HG03575 (cell line): ENCODE data around the gene ID2.

Source experiments
- ATAC-seq: cut with Tn5 transposase; IDR thresholded peaks from one replicate; pipeline ENCODE4 v1.9.1; 2021; ENCODE audit not compliant: unreplicated experiment, insufficient number of reproducible peaks, low FRiP score; ENCODE audit errors: extremely low read depth

The ID2 gene

DNA sequence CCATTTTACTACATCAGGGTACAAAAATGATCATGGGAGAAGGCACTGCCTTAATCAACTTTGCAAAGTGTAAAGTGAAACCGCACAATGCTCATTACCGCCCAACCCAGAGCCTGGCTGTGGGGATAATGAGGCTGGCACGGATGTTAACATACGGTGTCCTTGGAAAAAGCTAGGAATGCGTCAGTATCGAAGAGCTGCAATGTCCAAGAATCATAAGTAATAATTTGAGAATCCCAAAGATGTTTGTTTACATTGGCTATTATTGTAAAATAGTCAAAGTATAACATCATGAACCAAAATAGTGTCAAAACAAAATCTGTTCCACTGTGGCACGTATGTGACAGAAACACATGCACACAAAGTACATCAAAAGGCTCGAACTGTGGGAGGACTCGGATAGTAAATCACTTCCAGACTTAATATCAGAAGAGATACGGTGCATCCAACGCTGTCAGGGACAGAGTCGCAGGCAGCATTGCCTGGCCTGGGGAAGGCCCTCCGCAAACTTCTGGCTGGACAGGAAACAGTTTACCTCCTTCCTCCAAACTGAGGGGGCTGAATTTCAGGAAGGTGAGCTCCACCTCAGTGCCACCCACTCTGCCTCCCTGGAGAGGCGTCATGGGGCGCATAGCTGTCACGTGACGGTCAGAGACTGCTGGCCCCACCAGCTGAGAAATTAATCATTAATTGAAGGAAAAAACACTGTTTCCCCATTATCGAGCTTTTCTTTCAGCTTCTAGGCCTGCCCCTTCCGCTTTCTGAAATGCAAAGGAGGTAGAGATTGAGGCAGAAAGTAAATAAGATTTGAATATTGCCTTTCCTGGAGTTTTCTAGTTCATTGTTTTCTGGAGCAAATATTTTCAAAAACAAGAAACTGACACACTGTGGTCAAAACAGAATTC is 1.8 kb upstream of the ID2 start:
- ATAC-seq, result no peak

DNA sequence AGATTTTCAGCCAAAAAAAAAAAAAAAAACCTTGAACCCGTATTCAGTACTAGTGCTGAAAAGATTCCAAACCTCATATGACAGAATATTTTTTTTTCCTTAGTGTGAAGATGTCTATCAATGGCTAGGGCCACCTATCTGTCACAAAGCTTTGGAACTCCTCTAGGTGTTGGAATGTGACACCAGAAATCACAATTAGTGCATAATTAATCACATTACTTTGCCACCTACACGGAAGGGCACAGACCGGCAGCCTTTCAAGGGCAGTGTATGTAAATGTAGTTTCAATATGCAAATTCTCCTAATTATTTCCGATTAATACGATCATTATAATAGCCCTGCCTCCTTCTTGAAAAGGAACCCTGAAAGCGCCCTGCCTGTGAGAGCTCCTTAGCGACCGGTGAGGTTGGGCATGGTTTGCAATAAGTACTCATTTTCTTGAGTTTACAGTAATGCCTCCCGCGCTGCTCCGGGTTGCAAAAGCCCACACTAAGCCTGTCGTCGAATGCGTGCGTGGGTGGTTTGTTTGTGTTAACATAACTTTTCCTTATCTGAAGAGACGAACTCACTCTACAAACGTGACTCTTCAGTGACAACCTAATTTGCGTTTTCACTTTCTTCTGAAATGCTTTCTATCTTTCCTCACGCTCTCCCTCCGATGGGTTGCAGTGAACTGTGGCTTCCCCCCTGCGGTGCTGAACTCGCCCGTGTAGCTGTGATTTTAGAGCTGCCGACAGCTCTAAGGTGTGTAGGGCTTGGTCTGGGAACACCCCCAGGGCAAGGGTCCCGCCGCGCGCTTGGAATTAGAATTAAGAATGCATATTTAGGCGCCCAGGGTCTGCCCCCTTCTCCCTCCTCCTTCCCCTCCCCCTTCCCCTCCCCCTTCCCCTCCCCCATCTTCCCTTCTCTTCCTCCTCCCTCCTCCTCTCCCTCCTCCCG is 765 bp upstream of the ID2 start:
- no peak for ATAC-seq

DNA sequence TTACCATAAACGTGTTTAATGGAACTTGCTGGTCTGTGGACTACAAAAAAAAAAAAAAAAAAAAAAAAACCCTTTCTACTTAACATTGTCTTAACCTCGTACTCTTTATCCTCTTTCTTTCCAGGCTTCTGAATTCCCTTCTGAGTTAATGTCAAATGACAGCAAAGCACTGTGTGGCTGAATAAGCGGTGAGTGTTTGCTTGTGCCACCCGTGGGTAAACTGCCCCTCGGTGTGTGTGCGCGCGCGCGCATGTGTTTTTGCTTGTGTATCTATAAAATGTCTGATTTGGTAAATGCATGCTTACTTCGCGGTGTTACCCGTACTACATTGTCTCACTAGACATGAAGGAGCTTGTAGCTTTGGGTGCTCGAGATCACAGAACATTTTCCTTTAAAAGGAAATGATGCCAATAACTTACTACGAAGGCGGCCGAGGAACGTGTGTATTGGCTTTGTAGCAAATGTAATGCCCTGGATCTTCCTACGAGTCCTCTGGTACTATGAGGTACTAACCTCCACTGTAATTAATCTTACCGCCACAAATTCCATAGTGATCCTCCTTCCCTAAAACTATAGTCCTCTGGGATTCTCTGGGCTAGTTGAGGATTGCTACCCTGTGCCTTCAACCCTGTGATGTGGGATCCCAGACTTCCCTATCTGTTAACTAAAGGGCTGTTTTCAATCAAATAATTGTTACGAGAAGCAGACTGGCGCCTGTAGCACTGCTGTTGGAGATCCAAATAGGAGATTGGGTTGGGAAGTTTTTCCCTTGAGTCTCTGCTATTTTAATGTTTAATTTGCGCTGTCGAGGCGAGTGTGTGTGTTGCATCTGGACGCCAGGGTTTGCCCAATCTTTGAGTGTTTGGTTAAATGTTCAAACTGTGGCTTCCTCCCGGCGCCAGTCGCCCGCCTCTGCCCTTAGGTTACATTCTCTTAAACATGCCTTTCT is 1.1 kb downstream of the ID2 start:
- ATAC-seq, result no peak

GRCh38 chr2:8684540-8684877 is 2.7 kb downstream of the ID2 start:
- ATAC-seq, result no peak

- ATAC-seq, result no peak
These were observed 3.2 kb downstream of the ID2 start for GRCh38 chr2:8684878-8685696.

DNA sequence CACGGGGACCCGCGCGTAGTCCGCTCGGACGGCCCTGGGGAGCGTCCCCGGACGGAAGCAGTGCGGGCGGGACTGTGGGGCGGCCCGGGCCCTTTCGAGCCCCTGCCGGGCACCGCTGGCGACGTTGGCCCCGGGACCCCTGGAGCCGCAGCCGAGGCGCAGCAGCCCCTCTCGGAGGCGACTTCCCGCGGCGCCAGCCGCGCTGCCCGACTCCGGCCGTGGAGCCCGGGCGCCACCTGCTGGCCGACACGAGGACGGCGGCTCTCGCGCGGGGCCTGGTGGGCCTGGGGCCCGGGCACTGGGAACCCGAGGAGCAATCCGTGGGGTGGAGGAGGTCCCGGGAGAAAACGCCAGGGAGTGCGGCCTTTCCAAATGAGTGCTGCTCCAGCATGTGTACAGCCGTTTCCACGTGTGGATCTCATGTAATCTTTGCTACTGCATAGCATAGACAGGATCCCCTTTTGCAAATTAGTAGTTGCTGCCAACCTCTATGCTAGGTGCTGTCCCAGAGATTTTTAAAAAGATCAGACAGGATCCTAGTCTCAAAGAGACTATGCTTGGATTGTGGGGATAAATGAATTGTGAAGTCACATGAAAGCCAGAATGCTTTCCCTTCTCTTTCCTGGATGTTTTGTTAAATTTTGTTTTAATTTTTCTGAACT is 4.0 kb downstream of the ID2 start:
- no peak for ATAC-seq

DNA sequence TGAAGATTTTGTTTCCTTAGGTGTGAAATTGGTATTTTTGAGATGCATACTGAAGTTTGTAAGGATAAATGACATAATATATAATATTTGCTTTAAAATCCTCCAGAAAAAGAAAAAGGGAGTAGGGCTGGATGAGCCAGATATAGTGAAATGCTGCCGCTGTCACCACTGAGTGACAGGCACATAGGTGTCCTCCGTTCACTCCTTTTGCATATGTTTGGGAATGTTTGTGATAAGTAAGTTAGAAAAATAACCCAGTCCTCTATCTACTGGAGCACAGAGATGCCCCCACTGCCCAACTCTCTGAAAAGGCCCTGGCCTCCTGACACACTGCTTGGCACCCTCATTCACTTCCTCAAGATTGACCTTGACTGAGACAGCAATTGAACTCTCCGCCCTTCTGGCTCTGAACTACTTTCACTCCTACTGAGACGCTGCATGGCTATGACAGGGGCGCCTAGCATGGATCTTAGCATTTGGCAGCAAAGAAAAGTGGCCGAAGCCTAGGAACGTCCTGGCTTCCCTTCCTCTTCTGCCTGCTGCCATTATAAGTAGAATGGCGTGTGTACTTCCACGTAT is 10.1 kb downstream of the ID2 start:
- ATAC-seq, result no peak

DNA sequence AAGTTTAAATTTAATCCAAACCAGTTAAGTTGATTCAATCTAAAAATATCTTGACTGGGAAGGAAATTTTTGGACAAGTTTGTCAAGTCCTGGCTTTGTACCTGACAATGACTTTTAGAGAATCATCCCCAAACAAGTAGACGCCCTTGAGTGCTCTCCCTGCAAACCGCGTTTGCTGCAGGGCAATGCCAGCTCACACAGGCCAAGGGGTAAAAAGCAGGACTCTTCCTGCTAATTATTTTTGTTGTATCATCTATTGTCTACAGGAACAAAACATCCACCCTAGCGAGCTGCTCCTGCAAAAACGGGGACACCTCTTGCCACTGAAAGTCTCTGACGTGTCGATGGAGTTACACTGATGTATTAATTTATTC is 10.9 kb downstream of the ID2 start:
- no peak for ATAC-seq

- no peak for ATAC-seq
These were observed 11.4 kb downstream of the ID2 start for GRCh38 chr2:8693157-8693821.

- no peak for ATAC-seq
These were observed 12.9 kb downstream of the ID2 start for GRCh38 chr2:8694737-8695136.

DNA sequence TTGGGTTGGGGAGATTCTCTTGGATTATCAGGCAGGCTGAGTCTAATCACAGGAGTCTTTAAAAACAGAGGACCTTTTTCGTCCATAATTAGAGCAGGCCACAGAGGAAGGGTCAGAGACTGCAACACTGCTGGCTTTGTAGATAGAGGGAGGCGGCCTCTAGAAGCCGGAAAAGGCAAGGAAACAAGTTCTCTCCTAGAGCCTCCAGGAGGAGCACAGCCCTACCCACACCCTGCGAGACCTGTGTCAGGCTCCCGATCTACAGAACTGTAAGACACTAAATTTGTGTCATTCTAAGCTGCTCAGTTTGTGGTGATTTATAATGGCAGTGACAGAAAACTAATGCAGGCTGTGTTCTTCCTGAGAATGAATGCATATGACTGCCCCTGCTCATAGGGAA is 15.3 kb downstream of the ID2 start:
- ATAC-seq, result no peak

DNA sequence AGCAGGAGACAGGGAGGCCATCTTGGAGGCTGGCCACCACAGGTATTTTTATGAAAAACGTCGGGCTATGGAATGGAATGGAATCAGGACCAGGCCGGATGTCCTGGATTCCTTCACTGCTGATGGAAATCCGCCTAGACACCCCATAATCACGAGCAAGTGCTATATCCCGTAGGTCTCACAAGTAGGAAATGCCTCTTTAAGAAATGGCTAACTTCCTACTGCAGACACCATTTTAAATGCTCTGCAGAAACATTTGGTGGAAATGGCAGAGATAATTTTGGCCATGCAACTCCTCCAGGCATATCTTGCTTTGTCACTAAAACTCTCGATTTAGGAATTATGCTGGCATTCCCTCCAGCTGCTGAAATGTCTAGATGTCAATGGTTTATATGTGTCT is 18.0 kb downstream of the ID2 start:
- no peak for ATAC-seq

DNA sequence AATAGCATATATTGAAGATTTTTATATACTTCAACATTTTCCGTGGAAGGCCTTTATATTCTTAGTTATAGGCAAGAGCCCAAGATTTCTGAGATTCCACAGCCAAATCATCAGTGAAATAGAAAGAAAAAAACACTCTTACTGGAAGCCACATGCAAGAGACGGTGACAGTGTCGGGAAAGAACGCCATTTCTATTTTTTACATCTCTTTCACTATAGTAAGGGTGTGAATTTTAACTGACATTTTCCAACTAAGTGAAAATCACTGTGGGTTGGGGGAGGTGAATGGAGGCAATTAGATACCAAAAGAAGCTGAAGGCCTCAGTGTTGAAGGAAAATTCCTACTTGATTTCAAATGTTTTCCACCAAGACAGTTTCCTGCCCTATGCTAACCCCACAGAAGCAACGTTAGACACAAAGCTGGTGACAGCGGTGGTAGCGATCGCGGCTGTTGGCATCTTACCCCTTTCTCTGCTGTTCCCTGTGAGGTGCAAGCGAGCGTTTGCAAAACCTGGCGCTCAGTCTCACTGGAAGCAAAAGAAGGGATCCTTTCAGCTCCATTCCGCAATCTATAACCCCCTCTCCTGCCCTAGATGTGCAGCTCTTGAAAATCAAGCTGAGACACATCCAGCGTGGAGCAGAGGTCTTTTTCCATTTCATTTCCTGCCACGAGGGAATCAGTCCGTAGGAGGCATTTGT is 20.0 kb downstream of the ID2 start:
- no peak for ATAC-seq

DNA sequence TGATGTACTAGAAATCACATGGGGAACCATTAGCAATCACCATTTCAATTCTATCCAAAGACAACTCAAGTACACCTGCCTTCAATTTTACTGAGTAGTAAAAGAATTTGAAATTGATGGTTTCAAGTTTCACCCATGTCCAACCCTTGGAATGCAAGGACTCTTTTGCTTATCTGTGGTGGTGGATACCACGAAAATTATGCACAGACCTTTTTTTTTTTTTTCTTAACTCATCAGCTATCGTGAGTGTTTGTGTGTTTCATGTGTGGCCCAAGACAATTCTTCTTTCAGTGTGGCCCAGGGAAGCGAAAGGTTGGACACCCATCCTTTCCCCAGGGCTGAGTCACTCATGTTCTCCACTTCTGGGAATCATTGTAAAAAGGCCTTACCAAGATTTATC is 23.1 kb downstream of the ID2 start:
- no peak for ATAC-seq

GRCh38 chr2:8709611-8710010 is 27.8 kb downstream of the ID2 start:
- ATAC-seq, result no peak

DNA sequence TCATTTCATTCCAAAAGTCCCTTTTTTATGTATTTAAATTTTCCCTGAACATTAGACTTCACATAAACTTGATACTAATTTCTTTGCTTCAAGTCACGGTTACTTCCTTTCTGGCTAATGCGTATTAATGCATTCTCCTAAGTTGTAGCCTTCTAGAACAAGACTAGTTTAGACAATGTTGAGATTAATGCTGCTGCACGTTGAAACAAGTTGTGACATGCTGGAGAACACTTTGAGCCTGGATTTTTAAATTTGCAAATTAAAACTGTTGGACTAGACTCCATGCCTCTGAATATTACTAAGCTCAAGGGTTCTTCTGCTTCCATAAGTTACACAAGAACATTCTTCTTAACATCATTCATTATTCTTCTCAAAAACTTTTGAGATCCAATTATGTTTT is 29.1 kb downstream of the ID2 start:
- no peak for ATAC-seq
